Ovary (tissue), 9 donors: ENCODE data around the gene ENO1. TPM values are rescaled to one million over a fixed set of nuclear protein-coding genes. Genes with fewer than 3 reads are reported as not detected.
"Not testable (repeated sequence)": the region's sequence is repeated elsewhere in the genome, so short reads cannot be mapped to it uniquely, and the experiment has no call there.

Experiments
- DNase-seq, 5 donors: peaks; one replicate each; pipeline ENCODE4 v3.0.0-alpha.2; 2019 to 2020
- H3K27ac ChIP-seq, 2 donors: fragments of 200-600 bp; one replicate each; pipeline versions ENCODE4 v1.5.1 to v1.8.0; 2019 to 2022
- H3K27me3 ChIP-seq: fragments of 200-600 bp; one replicate; pipeline ENCODE4 v1.8.0; 2022
- H3K36me3 ChIP-seq: fragments of 200-600 bp; sonication (generic); one replicate; pipeline ENCODE4 v1.5.1; 2019
- H3K4me1 ChIP-seq: one replicate; pipeline ENCODE4 v1.8.1; 2013; ENCODE audit warnings: mild to moderate bottlenecking, moderate library complexity; ENCODE audit not compliant: insufficient read depth
- H3K4me3 ChIP-seq: fragments of 200-600 bp; sonication (generic); one replicate; pipeline ENCODE4 v1.5.1; 2017
- H3K9me3 ChIP-seq, 2 donors: fragments of 200-600 bp in 1 of 2; sonication (generic) in 1 of 2; one replicate each; pipeline versions ENCODE4 v1.5.1 to v1.8.1; 2013 to 2019; ENCODE audit warnings: mild to moderate bottlenecking in 1 of 2, moderate library complexity in 1 of 2
- CTCF ChIP-seq, 3 donors: fragments of 450-650 bp in 2 of 3; fragments of 200-600 bp in 1 of 3; IDR thresholded peaks; one replicate each; pipeline versions ENCODE4 v1.5.1 to v1.8.0; 2016 to 2022; ENCODE audit warnings: antibody characterized with exemption in 3 of 3, mild to moderate bottlenecking in 1 of 3
- EP300 ChIP-seq: sonication (generic); formaldehyde crosslinking; IDR thresholded peaks from one replicate; pipeline ENCODE4 v1.6.1; 2017; ENCODE audit warnings: antibody characterized with exemption
- POLR2A ChIP-seq: fragments of 450-650 bp; IDR thresholded peaks from one replicate; pipeline ENCODE4 v1.6.1; 2017; ENCODE audit warnings: antibody characterized with exemption, mild to moderate bottlenecking, moderate library complexity
- WGBS, 3 donors: extraction: QIAGEN DNeasy Blood & Tissue Kit in 1 of 3; methylation state at CpG; one replicate each; pipeline versions ENCODE4 v1.1.5 to v1.1.7; 2013 to 2017; 5-methylcytosine and 5-hydroxymethylcytosine counted together
- intact Hi-C, 4 donors: fragments of 100-400 bp; cut with DNase I; formaldehyde crosslinking; loops; one replicate each; pipeline versions ENCODE4 v1.11.0 to v1.15.1; 2022 to 2023
- polyA plus RNA-seq, 2 donors: library from polyadenylated mRNA; stranded (reverse); fragments of 200-250 nt in 1 of 2; fragments of 350-450 nt in 1 of 2; fragmentation: Illumina TruSeq in 1 of 2; extraction: RNeasy Lipid Tissue Mini Kit (QIAGEN cat#74804) in 1 of 2; gene quantifications; one replicate each; pipeline ENCODE4 v1.2.3, GENCODE V29; 2013 to 2014
- total RNA-seq, 7 donors: library from RNA; depleted of rRNA in 2 of 7; stranded (reverse); fragments of >200 nt in 2 of 7; fragmentation: NEBNext Ultra II Directional in 3 of 7; extraction: Animal tissue kit (Norgen Biotek cat#: 25700) in 3 of 7; gene quantifications; one replicate each; pipeline versions ENCODE4 v1.1.0 to v1.2.4, GENCODE V29; 2016 to 2023
- donor health status: DM: no; HTN: no; CAD: no; lungs with moderate emphysema.
- donor health status: DM: no; HTN: no; CAD: no.
- donor health status: Bipolar disorder and iron deficiency.
- donor health status: DM: yes; HTN: yes; CAD: no.
- donor health status: DM: no; HTN: no; CAD: no.
- donor health status: DM: yes; HTN: yes; CAD: no.

ENO1 gene
- total and polyA plus RNA-seq, 9 donors, result 158 to 569 (median 404) TPM

- no peaks in the 10 kb centered on the region for H3K27me3 ChIP-seq
- H3K4me3 ChIP-seq, result peak overlapping the region; percentile 17
- no peaks in the 10 kb centered on the region for H3K4me1 ChIP-seq
- no peaks in the 10 kb centered on the region for H3K9me3 ChIP-seq
- TF ChIP-seq POLR2A, result no peak
- TF ChIP-seq CTCF (IDR thresholded peaks at IDR 0.05), result no peak
- no peak for TF ChIP-seq EP300
- H3K36me3 ChIP-seq, result no peaks in the 10 kb centered on the region
- intact Hi-C loops, result no loop called here
- peak overlapping the region in 1 of 2 donors; percentile 60 for H3K27ac ChIP-seq
- peak; percentile 82 to 92 (median 87) for DNase-seq
- 10 to 13% (median 12%) methylated on average over 18 of the region's 18 CpGs for WGBS, 3 donors
These were observed 11.7 kb upstream of the ENO1 start for GRCh38 chr1:8889925-8890785.

GRCh38 chr1:8889103-8889846, 10.8 kb upstream of the ENO1 start:
- Histone ChIP-seq H3K9me3 (no peaks in the 10 kb centered on the region), H3K27me3 (no peaks in the 10 kb centered on the region), H3K27ac (peak overlapping the region in 1 of 2 donors; percentile 60), H3K4me3 (no peak overlapping the region), H3K36me3 (no peaks in the 10 kb centered on the region), H3K4me1 (no peaks in the 10 kb centered on the region)
- intact Hi-C loops, result no loop called here
- DNase-seq, result no peak
- 59 to 66% (median 60%) methylated on average over 11 of the region's 11 CpGs for WGBS, 3 donors
- no peak for TF ChIP-seq POLR2A
- no peak for TF ChIP-seq CTCF (IDR thresholded peaks at IDR 0.05)
- TF ChIP-seq EP300, result no peak

GRCh38 chr1:8886589-8886988, 8.1 kb upstream of the ENO1 start:
- DNase-seq, result no peak
- Histone ChIP-seq H3K36me3 (no peaks in the 10 kb centered on the region), H3K9me3 (no peaks in the 10 kb centered on the region), H3K4me1 (no peaks in the 10 kb centered on the region), H3K27me3 (no peaks in the 10 kb centered on the region), H3K4me3 (no peak overlapping the region), H3K27ac (no peak overlapping the region)
- intact Hi-C loops, result no loop called here
- TF ChIP-seq CTCF (IDR thresholded peaks at IDR 0.05) (no peak), EP300 (no peak), POLR2A (no peak)
- WGBS, 3 donors, result 85 to 90% (median 87%) methylated on average over 2 of the region's 2 CpGs

- H3K4me3 ChIP-seq, H3K9me3 ChIP-seq, intact Hi-C loops, DNase-seq, H3K36me3 ChIP-seq, H3K4me1 ChIP-seq, H3K27me3 ChIP-seq, H3K27ac ChIP-seq: not testable (repeated sequence)
- WGBS, 3 donors, result 90 to 97% (median 96%) methylated on average over 9 of the region's 9 CpGs
These were observed 7.6 kb upstream of the ENO1 start for GRCh38 chr1:8886031-8886524.

- intact Hi-C loops, H3K4me3 ChIP-seq, H3K4me1 ChIP-seq, DNase-seq, H3K27me3 ChIP-seq, H3K36me3 ChIP-seq, H3K9me3 ChIP-seq, H3K27ac ChIP-seq: not testable (repeated sequence)
- 88 to 93% (median 88%) methylated on average over 13 of the region's 13 CpGs for WGBS, 3 donors
These were observed 5.6 kb upstream of the ENO1 start for GRCh38 chr1:8884105-8884504.
